NCI-H748 (cell line): Measurements from ENCODE around the gene LSM14B.
A peak's percentile ranks its signal among the peaks of the same experiment; 100 is the strongest.
"Not testable (repeated sequence)": the region's sequence is repeated elsewhere in the genome, so short reads cannot be mapped to it uniquely, and the experiment has no call there.

Experiments used
- DNase-seq: peaks from one replicate; lab custom pipeline; 2025; ENCODE audit not compliant: unreplicated experiment; lab: John Stamatoyannopoulos, UW

LSM14B gene

DNA sequence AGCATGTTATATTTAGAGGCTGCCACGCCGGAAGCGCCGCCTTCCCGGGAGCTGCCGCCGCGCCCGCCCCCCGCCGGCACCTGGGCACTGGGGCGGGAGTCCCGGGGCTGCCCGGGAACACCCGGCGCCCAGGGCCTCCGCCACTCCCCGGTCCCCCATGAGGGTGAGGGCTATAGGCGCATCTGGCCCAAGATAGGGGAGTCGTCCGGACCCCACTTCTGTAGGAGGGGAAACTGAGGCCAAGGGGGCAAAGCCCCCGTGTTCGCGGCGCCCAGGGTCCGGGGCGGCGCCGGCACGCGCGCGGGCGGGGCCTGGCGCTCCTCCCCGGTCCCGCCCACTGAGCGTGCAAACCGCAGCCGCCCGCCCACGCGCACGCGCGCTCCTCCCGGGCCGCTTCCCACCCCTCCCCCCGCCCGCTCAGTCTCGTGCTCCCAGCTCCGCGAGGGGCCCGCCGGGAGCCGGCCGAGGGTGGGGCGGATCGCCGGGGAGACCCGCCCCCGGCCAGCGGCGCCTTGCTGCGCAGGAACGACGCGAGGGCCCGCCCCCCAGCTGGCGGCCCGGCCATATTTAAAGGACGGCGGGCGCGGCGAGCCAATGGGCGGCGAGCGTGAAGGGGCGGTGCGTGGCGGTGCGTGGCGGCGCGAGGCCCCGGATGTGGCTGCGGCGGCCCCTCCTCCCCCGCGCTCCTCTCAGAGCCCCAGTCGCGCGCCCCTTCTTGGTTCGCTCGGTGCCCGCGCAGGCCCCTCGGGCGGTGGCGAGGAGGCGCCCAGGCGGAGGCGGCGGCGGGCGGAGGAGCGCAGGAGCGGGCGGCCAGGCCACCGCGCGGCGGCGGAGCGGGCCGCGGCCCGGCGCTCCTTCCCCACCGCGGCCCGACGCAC is at the start of gene LSM14B:
LSM14B (plus strand) TSS at position 700 of the 878 bp plus-strand sequence. CDS start 192 bp downstream, outside the sequence.
- DNase-seq, result peak; percentile 93

DNA sequence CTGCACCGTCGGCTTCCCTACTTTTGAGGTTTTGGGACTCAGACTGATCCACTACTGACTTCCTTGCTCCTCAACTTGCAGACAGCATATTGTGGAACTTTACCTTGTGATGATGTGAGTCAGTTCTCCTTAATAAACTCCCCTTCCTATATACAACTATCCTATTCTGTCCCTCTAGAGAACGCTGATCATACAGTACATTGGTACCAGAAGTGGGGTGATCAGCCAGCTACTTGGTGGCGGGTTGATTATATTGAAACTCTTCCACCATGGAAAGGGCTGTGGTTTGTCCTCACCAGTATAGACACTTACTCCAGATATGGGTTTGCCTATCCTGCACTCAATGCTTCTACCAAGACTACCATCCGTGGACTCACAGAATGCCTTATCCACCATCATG is 49.0 kb upstream of the LSM14B start:
- no peak for DNase-seq

DNA sequence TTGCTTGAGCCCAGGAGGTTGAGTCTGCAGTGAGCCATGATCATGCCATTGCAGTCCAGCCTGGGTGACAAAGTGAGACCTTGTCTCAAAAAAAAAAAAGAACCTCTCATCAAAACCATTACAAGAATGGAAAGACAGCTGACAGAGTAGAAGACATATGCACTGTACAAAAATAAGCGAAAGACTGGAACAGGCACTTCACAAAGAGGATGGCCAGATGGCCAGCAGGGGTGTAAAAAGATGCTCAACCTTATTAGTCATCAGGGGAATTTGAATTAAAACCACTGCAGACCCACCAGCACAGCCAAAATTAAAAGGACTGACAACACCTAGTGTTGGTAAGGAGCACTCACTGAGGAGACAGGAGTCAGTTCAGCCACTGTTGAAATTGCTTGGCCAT is 43.1 kb upstream of the LSM14B start:
- DNase-seq, result no peak

DNA sequence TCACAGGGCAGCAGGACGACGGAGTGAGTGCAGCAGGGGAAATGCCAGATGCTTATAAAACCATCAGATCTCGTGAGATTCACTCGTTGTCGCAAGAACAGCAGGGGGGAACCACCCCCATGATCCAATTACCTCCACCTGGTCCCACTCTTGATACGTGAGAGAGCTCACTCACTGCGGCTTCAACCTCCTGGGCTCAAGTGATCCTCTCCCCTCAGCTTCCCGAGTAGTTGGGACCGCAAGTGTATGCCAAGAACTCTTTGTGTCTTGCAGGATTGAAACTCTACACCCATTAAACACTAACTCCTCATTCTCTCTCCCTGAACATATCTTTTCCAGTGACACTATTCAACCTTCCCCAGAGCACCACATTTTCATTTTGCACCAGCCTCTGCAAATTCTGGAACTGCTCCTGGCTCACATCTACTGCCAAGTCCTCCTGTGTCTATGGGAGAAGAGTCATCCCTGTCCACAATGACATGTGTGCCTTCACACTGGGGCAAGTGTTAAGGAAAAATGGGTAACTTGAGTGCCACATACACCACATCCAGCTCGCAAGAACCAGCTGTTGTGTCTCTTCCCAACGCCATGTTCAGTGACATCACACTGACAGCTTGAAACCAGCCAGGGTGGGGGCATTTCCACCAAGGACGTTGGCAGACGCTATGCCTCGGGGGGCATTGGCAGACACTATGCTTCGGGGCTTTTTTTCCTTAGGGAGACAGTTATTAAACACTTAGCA is 41.9 kb upstream of the LSM14B start:
- no peak for DNase-seq

DNA sequence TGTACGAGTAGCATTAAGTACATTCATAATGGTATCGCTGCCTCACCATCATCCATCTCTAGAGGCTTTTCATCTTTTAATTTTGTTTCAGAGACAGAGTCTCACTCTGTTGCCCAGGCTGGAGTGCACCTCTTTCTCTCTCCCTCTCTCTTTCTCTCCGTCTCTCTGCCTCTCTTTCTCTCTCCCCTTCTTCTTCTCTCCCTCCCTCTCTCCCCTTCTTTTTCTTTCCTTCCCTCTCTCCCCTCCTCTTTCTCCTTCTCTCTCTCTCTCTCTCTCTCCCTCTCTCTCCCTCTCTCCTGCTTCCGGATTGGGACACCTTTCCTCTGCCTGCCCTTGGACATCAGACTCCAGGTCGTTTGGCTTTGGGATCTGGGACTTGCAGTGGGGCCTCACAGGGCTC is 39.0 kb upstream of the LSM14B start:
- DNase-seq, result no peak

DNA sequence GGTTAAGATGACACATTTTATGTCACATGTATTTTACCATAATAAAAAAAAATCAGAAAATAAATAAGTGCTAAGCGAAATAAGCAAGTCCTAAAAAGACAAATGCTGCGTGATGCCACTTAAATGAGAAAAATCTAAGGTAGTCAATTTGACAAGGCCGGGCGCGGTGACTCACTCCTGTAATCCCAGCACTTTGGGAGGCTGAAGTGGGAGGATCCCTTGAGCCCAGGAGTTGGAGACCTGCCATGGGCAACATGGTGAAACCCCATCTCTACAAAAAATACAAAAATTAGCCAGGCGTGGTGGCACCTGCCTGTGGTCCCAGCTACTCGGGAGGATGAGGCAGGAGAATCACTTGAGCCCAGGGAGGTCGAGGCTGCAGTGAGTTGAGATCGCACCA is 38.1 kb upstream of the LSM14B start:
- DNase-seq, result not testable (repeated sequence)

DNA sequence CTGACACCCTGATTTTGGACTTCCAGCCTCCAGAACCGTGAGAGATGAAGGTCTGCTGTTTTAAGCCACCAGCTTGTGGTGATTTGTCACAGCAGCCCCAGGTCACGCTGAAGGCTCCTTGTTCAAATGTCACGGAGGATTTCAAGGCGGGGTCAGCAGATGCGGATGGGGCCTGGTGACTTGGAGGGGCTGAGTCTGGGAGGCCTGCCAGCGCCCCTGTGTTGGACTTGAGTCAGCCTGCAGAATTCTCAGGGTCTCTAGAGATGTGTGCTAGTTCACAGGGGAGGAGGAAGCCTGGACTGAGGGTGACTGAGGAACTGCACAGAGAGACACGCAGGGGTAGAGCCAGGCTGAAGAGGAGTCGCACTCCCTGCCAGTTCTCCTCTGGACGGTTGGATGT is 37.1 kb upstream of the LSM14B start:
- no peak for DNase-seq

DNA sequence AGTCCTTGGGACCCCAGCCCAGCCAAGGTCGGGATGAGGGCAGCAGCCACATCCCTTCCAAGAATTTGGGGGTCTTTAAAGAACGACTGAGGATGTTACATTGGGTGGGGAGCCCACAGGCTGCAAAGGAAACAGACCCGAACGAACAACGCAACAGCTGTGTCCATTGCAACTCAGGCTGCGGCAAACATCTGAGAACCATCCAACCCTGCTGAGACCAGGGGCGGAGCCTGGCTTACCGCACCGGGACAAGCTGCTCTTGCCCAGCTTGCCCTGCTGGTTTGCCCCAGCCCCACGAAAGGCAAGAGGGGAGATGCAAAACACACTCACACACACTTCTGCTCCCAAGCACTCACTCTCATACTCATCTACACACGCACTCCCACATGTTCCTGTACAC is 35.0 kb upstream of the LSM14B start:
- DNase-seq, result peak; percentile 10

DNA sequence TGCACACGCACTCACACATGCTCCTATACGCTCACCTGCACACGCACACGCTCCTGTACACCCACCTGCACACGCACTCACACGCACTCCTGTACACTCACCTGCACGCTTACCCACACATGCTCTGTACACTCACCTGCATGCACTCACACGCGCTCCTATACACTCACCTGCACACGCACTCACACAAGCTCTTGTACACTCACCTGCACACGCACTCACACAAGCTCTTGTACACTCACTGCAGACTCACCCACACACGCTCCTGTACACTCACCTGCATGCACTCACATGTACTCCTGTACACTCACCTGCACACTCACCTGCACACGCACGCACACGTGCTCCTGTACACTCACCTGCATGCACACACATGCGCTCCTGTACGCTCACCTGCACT is 34.6 kb upstream of the LSM14B start:
- no peak for DNase-seq

DNA sequence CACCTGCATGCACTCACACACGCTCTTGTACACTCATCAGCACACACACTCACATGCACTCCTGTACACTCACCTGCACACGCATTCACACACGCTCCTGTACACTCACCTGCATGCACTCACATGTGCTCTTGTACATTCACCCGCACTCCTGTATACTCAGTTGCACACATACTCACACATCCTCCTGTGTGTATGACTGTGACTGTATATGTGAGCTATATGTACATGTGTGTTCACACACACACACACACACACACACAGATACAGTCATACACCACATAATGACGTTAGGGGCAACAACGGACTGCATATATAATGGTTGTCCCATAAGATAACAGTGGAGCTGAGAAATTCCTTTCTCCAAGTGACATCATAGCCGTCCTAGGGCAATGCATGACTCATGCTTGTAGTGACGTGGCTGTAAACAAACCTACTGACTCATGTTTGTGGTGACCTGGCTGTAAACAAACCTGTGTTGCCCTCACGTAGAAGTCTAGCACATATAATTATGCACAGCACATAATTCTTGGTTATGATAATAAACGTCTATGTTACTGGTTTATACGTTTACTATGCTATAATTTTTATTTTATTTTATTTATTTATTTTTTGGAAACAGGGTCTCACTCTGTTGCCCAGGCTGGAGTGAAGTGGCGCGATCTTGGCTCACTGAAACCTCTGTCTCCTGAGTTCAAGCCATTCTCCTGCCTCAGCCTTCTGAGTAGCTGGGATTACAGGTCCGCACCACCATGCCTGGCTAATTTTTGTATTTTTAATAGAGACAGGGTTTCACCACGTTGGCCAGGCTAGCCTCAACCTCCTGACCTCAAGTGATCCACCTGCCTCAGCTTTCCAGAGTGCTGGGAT is 33.8 kb upstream of the LSM14B start:
- DNase-seq, result no peak

DNA sequence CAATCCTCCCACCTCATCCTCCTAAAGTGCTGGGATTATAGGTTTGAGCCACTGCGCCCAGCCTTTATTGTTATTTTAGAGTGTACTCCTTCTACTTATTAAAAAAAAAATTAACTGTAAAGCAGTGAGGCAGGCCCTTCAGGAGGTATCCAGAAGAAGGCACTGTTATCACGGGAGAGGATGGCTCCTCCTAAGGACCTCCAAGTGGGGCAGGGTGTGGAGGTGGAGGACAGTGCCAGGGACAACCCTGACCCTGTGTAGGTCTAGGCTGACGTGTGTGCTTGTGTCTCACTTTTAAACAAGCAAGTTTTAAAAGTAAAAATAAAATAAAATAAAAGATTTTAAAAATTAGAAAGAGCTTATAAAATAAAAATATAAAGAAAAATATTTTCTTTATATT is 32.9 kb upstream of the LSM14B start:
- DNase-seq, result no peak

DNA sequence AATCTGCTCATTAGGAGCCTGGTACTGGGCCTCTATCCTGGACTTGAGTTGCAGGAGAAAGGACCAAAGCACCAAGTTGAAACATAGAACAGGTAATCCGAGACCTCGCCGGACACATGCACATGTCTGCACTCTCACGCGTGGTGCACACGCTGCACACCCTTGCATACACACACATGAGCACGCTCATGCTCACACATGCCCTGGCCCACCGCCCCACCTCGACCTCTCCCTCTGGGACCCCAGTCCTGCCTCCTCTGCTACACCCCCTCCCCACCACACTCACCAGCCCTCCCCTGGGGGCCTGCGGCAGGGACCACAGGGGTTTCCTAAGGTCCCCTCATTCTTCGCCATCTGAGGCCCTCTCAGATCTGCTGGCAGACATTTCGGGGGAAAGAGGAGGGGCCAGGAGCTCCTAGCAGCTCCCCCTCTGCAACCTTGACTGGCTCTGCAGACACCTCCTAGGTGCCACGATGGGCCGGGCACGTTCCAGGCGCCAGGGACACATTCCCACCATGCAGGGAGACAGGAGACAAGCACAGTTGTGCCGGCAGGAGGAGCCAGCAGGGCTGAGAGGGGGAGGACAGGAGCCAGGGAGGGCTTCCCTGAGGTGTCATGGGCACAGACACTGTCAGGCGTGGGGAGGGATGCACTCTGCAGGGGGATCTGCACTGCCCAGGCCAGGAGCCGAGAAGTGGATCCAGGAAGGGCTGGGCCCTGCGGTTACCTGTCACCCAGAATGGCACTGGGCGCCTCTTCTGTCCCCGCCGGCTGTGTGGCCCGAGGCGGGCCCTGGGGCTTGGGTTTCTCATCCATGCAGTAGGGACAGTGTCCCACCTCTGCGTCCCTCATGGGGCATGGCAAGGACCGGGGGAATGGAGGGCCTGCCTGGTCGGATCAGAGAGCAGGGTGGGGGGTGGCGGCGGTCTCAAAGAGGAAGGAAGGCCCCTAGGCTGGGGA is 25.6 kb upstream of the LSM14B start:
- no peak for DNase-seq

DNA sequence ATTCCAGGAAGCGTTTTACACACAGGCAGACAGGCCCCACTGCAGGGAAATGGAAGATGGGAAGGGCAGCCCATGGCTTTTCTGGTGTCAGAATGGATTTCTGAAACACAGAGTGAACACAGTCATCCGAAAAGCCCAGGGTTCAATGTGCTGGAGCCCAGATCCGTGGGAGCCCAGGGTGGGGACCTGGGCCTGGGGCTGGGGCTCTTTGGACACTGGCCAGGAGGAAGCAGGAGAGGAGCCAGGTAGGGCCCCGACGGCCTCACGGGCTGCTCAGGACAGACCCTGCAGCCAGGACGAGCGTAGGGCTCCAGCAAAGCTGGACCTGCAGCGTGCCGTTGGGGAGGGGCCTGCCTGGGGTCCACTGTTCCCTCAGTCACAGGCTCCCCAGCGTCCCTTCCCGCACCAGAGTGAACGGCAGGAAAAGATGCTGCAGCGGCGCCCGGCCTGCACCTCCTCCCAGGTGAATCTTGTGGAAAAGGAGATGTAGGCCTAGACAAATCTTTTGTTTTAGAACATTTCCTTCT is 24.3 kb upstream of the LSM14B start:
- no peak for DNase-seq

DNA sequence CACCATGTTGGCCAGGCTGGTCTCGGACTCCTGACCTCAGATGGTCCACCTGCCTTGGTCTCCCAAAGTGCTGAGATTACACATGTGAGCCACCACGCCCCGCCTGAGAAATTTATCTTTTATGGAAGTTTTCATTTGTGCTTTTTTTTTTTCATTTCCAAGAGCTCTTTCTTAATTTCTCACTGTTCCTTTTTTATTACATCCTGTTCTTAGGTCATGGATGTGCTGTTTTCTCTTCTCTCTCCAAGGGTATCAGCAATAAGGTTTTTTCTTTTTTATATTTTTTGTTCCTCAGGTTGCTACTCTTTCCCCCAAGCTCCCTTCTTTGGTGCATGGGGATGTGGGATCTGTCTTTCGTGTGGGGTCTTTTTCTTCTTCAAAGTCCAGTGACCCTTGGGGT is 21.2 kb upstream of the LSM14B start:
- no peak for DNase-seq

DNA sequence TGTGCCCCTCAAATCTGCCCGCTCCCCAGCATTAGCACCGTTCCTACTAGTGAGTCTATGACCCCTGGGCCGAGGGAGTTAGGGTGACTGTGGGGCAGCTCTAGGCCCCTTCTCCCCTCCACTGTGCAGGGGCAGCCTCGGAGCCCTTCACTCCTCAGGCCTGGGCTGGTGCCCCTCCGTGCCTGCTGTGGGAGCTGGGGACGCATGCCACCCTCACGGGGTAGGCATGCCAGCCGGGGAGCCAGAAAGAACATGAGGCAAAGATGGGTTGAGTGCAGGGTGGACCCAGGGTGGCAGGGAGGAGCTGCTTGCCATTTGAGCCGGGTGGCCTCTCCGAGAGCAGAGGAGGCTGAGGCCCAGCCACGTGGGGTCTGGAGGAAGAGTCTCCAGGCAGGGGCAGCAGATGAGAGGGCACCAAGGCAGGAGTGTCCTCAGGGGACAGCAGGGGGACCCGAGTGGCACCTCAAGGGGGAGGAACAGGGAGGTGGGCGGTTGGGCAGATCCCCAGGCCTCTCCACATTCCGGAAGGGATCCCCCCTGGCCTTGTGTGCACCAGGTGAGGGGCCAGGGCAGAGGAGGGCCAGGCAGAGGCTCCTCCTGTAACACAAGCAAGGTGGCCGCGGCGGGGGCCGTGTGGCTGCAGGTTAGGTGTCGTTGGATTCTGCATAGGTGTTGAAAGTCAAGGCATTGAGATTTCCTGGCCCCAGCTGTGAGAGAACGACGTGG is 18.6 kb upstream of the LSM14B start:
- DNase-seq, result no peak

DNA sequence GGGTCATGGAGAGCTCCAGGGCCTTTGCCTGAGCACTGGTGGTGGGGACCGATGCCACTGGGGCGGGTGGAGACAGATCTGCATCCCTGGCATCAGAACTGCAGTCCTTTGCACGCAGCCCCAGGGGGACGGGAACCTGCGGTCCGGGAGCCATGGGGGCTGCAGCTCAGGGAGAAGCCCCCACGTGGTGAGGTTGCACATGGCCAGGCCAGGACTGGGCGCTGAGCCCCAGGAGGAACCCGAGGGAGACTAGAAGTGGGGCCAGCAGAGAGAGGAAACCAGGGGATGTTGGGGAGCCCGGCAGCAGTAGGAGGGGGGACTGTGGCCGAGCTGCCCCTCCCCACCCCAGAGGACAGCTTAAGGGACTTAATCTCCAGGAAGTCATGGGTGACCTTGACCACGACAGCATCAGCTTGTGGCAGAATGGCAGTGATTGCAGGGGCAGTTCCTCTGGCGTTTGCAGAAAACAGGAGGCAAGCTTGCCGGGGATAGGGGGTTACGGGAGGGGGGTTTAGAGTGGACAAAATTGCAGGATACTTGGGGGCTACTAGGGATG is 18.0 kb upstream of the LSM14B start:
- DNase-seq, result no peak

DNA sequence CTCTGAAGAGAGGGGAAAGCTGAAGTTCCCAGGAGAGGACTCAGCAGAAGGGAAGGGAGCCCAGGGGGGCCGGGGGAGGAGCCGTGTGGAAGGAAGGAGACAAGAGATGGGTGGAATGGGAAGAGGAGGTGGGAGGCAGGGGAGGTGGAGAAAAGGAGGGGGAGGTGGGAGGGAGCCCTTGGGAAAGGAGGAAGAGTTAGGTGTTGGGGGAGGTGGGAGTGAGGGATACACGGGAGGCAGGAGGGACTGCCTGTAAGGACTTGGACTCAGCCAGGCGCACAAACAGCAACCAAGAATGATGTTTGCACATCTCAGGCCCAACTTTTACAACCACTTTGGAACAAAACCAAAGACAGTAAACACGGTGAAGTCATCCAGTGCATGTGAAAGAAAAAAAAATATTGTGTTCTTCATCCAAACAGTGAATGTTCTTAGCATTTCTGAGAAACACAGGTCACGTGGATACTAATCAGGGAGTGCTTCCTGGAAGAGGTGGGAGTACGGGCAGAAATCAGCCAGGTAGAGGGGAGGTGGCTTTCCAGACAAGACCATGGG is 17.4 kb upstream of the LSM14B start:
- DNase-seq, result no peak

DNA sequence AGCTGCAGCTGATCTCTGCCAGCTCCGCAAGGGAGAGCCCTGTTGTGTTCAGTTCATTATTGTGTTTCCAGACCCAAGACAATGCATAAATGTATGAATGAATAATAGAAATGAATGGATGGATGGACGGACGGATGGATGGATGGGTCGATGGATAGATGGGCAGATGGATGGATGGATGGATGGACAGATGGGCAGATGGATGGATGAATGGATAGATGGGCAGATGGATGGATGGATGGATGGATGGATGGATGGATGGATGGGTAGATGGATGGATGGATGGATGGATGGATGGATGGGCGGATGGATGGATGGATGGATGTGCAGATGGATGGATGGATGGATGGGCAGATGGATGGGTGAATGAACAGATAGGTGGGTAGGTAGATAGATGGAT is 16.7 kb upstream of the LSM14B start:
- DNase-seq, result no peak

DNA sequence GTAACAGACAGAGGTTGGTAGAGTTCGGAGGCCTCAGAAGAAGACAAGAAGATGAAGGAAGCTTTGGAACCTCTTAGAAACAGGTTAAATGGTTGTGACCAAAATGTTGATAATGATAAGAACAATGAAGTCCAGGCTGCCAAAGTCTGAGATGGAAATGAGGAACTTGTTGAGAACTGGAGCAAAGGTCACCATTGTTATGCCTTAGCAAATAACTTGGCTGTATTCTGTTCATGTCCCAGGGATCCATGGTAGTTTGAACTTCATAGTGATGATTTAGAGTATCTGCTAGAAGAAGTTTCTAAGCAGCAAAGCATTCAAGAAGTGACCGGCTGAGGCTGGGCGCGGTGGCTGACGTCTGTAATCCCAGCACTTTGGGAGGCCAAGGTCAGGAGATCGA is 11.1 kb upstream of the LSM14B start:
- no peak for DNase-seq
